H1 (cell line): Measurements from ENCODE around the gene MIS18BP1.

Experiments used
- ASH2L ChIP-seq: fragments of 200-600, 300-600 bp; sonication (generic); IDR thresholded peaks from one replicate; pipeline ENCODE4 v1.7.1; 2017; ENCODE audit warnings: low read length
- BRCA1 ChIP-seq: IDR thresholded peaks from 2 replicates; pipeline ENCODE4 v1.6.1; 2012; ENCODE audit warnings: low read depth, low read length, improper control_type of control experiment
- CBX8 ChIP-seq: fragments of 300-800, 300-1000 bp; sonication (generic); IDR thresholded peaks from 2 replicates; pipeline ENCODE4 v1.7.1; 2016; ENCODE audit warnings: low read depth, low read length, borderline replicate concordance
- EZH2 ChIP-seq: fragments of 200-600 bp; sonication (generic); IDR thresholded peaks from 2 replicates; pipeline ENCODE4 v1.7.1; 2012; ENCODE audit warnings: low read depth, mild to moderate bottlenecking, moderate library complexity, low read length, inconsistent platforms; ENCODE audit not compliant: severe bottlenecking
- POLR2A ChIP-seq, 2 experiments: IDR thresholded peaks; 1 replicate in 1 of 2; 2 replicates in 1 of 2; pipeline ENCODE4 v1.6.1; 2011; ENCODE audit warnings: low read depth in 2 of 2, low read length in 2 of 2, mild to moderate bottlenecking in 2 of 2; ENCODE audit errors: control extremely low read depth in 1 of 2
- POLR2AphosphoS5 ChIP-seq: IDR thresholded peaks from 2 replicates; pipeline ENCODE4 v1.6.1; 2011; ENCODE audit warnings: low read depth, low read length
- TAF1 ChIP-seq: IDR thresholded peaks from 2 replicates; pipeline ENCODE4 v1.6.1; 2011; ENCODE audit warnings: mild to moderate bottlenecking, low read depth, low read length
- TAF7 ChIP-seq: optimal IDR thresholded peaks from 2 replicates; pipeline ENCODE3; 2011; ENCODE audit warnings: low read depth, mild to moderate bottlenecking, inconsistent platforms, low read length, moderate library complexity, borderline replicate concordance
- TEAD4 ChIP-seq: IDR thresholded peaks from 2 replicates; pipeline ENCODE4 v1.6.1; 2012; ENCODE audit warnings: low read depth, low read length, inconsistent platforms, mixed read lengths
- YY1 ChIP-seq: IDR thresholded peaks from 2 replicates; pipeline ENCODE4 v1.6.1; 2011; ENCODE audit warnings: low read depth, mild to moderate bottlenecking, low read length
- TF ChIP-seq, protein P1 (sequence below), 3 experiments: IDR thresholded peaks; 1 replicate in 2 of 3; 2 replicates in 1 of 3; pipeline versions ENCODE4 v1.5.1 to v1.6.1; 2011; ENCODE audit warnings: low read length in 3 of 3, mild to moderate bottlenecking in 3 of 3, inconsistent platforms in 2 of 3, low read depth in 1 of 3, moderate library complexity in 1 of 3; ENCODE audit not compliant: insufficient read depth in 1 of 3; ENCODE audit errors: control extremely low read depth in 1 of 3
- TF ChIP-seq, protein P2 (sequence below): IDR thresholded peaks from 2 replicates; pipeline ENCODE4 v1.6.1; 2011; ENCODE audit warnings: low read depth, mild to moderate bottlenecking, low read length; ENCODE audit not compliant: insufficient read depth

DNA sequence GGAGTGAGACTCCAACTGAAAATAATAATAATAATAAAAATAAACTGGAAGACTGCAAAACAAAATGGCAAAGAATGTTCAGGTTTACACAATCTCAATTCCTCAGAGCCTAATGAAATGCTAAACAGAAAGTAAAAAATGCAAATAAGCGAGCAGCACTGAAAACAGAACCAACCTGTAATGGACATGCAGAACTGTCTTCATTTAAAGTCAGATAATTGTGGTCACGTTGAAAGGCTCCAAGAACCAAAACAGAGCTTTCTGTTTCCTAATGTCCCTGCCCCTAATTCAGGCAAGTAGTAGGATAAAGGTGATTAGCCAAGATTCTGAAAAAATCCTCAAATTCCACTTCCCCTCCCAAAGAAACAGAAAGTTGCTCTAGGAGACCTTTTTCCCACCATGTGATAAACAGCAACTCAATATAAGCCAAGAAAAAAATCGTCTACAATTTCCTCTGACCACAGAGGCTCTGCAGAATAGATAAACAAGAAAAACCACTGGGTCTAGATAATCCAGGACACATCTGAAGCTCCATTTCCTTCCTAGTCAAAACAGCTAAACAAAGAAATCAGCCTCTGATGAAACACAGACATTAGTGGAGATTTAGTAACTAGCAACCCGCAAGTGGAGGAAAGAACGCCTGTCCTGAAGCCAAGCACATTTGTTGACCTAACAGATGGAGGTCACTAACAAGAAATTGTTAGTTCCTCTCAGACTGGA lies 3.0 kb downstream of the MIS18BP1 start:
- TF ChIP-seq, protein P1, sequence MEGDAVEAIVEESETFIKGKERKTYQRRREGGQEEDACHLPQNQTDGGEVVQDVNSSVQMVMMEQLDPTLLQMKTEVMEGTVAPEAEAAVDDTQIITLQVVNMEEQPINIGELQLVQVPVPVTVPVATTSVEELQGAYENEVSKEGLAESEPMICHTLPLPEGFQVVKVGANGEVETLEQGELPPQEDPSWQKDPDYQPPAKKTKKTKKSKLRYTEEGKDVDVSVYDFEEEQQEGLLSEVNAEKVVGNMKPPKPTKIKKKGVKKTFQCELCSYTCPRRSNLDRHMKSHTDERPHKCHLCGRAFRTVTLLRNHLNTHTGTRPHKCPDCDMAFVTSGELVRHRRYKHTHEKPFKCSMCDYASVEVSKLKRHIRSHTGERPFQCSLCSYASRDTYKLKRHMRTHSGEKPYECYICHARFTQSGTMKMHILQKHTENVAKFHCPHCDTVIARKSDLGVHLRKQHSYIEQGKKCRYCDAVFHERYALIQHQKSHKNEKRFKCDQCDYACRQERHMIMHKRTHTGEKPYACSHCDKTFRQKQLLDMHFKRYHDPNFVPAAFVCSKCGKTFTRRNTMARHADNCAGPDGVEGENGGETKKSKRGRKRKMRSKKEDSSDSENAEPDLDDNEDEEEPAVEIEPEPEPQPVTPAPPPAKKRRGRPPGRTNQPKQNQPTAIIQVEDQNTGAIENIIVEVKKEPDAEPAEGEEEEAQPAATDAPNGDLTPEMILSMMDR (IDR thresholded peaks at IDR 0.05; ENCODE audit: control extremely low read depth in 1 of 3, insufficient read depth in 1 of 3, low read depth in 1 of 3, low read length in 3 of 3) = no peak
- TF ChIP-seq, protein P2, sequence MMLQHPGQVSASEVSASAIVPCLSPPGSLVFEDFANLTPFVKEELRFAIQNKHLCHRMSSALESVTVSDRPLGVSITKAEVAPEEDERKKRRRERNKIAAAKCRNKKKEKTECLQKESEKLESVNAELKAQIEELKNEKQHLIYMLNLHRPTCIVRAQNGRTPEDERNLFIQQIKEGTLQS = no peak
- no peak for TF ChIP-seq BRCA1
- TF ChIP-seq POLR2A (IDR thresholded peaks at IDR 0.05; ENCODE audit: control extremely low read depth in 1 of 2, low read depth in 2 of 2, low read length in 2 of 2) = no peak
- no peak for TF ChIP-seq TEAD4
- TF ChIP-seq TAF1 = no peak
- TF ChIP-seq CBX8 = no peak
- TF ChIP-seq TAF7 = no peak
- TF ChIP-seq YY1 = no peak
- TF ChIP-seq ASH2L = no peak
- TF ChIP-seq POLR2AphosphoS5 = no peak
- TF ChIP-seq EZH2 = no peak
